ENCODE data around the gene STRADB.
"Not testable (repeated sequence)": the region's sequence is repeated elsewhere in the genome, so short reads cannot be mapped to it uniquely, and the experiment has no call there.

STRADB gene, protein sequence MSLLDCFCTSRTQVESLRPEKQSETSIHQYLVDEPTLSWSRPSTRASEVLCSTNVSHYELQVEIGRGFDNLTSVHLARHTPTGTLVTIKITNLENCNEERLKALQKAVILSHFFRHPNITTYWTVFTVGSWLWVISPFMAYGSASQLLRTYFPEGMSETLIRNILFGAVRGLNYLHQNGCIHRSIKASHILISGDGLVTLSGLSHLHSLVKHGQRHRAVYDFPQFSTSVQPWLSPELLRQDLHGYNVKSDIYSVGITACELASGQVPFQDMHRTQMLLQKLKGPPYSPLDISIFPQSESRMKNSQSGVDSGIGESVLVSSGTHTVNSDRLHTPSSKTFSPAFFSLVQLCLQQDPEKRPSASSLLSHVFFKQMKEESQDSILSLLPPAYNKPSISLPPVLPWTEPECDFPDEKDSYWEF

DNA sequence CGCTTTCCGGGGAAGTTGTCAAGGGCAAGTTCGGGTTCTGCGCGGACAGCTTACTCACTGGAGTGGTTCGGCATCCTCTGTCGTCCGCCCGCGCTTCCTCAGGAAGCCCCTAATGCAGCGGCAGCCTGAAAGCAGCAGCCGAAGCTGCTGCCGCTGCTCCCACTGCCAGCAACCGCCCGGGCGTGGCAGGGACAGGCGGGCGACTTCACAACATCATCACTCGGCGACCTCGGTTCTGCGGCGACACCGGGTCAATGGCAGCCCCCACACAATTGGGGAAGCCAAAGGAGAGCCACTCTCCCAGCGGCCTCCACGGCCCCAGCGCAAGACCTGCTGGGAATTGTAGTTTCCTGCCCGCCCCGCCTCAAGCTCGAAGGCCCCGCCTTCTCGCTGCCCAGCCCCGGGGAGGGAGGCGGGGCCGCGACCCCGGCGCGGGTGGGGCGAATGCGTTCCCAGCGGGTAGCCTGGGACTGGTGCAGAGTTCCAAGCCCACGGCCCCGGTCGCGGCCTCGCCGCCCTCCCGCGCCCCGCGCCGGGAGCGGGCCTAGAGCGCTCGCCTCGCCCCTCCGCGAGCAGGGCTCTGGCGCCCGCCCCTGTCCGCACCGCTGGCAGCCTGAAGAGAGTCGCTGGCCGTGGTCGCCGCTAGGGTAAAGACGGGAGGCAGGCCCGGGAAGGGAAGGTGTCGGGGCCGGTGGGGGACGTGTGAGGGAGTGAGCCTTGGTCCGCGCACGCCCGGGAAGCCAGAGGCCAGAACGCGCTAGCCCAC, at the start of gene STRADB, which contains the start of gene TRAK2:
Gene STRADB, plus strand, starts transcription at position 449 of the 766 bp plus-strand sequence. CDS start 3,101 bp downstream, outside the sequence.
Gene TRAK2, minus strand, starts transcription at position 167 of the 766 bp plus-strand sequence. CDS start 30,951 bp downstream, outside the sequence.
- peak; percentile 87 for DNase-seq

DNA sequence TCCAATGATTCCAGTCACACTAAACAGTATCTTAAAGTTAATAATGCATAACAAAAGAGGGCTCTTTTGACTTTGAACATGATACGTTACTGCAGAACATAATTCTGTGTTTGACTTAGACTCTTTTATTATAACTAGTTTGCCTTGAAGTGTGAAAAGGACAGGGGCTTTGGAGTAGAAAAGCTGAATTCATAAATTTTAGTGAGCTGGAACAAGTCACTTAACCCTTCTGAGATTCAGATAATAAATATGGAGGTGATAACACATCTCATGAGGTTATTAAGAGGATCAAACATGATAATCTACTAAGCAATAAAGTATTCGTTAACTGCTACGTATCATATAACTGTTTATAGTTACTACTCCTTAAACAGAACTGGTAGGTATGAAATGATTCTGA, 49.7 kb upstream of the STRADB start:
- DNase-seq: no peak

DNA sequence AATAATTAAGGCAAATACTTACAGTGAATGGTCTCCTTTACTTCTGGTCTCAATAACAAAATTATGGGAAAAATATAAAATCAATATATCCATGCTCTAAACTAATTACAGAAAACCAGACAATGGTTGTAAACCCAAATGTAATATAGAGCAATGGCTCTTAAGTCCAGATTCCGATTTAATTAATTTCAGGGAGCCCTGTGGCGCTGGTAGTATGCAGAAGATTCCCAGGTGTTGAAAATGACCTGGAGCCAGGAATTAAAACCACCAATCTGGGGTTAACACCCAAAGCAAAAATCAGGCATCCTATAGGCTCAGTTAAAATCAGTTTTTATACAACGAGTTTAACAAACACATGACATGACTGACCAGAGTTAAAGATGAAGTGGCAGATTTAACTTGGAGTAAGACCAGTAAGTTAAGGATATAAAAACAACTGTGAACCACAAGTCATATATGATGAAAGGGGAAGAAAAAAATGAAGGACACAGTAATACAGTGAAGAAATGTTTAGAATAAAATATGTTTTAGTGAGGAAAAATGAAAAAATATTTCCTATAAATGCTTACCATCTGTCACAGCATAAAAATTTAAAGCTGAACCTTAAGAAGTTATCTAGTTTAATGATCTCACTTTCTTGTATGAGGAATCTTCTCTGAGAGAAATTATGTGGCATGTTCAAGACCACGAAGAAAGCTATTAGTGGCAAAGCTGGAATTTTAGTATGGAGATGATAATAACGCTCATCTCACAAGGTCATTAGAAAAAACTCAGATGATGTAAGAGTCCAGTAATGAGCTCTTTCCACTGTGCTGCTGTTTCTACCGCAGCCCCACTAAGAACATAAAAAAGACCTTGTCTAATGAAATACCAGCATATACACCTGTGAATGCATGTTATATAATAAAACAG, 48.6 kb upstream of the STRADB start:
- no peak for DNase-seq

DNA sequence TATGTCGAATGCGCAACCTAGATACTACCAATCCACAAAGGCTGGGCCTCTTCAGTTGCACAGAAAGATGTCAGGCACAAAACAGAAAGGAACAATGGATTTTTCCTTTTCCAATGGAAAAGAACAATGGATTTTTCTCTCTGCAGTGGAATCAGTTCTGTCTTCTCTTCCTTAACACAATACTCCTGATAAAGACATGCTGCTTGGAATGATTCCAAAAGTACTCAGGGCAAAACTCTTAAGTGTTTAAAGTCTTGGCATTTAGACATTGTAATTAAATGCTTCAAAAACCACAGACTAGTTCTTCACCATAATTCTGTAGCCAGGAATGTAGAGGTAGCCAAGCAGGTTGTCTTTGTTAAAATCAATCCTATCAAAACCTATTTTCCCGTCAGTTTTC, 47.7 kb upstream of the STRADB start:
- no peak for DNase-seq

DNA sequence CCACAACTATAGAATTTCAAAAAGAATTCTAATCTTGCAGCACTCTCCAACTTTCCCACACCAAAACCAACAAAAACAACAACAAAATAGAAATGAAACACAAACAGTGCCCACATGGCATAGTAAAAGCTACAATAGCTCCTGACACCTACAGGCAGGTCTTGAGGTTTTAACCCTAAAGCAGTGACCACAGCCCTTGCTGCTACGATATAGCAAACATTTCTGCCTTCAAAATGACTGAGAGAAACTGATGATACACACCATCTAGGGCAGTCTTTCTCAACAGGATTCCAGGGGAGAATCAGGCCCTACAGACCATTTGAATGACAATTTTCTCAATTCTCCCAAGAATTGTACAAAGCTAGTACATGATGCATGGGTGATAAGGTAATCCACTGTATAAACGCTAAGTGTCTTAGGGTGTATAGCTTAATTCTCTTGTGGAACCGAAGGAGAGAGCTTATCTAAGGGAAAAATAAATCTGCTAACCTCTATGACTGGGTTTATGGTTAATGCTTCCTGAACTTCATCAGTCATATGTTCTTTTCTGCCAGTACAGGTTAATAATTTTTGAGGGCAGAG, 46.8 kb upstream of the STRADB start:
- DNase-seq: no peak

DNA sequence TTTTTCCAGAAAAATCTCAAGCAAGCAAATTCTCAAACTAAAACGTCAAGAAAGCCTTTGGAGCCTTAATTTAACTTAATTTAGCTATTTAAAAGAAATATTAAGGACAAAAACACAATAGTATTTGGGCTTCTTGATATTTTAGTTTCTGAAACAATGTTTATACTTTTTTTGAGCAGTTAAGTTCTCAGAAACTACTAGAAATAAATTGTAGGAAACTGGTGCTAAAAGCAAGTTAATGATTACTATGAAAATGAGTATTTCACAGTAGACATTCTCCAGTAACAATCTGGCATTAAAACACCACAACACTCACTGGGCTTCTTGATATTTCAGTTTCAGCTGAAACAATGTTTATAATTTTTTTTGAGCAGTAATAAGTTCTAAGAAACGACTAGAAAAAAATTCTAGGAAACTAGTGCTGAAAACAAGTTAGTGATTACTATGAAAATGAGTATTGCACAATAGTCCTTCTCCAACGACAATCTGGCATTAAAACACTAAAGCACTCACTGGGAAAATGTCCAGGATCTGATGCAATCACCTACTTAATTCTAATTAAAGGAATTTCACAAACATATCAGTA, 45.4 kb upstream of the STRADB start:
- no peak for DNase-seq

DNA sequence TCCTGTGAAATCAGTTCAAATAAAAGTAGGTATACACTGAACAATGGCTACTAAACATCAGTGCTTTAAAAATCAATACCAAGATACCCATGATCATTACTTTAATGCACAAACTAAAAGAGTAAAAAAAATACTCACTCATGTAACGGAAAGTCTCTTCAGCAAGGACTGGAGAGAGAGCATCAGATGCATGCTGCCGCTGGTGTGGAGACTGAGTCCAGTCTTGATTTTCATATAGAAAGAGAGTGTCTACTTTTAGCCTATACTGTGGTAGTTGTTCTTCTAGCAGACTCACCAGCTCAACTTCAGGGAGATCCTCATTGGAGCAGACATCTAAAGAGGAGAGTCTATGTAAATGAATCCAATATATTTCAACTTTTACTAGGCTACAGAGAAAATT, 44.3 kb upstream of the STRADB start:
- DNase-seq: no peak

DNA sequence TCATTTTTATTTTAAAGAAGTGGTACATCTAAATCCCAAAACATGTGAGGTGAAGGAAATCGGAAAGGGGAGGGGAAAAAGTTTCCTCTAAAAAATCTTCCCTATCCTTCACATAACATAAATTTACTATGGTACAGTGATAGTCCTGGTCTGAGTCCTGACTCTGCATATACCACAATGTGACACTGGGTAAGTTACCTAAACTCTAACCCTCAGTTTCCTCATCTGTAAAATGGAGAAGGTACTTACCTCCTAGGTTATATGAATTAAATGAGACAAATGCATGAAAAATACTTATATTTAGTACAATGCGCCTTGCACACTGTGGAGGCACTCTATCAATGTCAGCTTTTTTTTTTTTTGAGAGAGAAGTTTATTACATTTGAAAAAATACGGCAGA, 42.6 kb upstream of the STRADB start:
- no peak for DNase-seq

DNA sequence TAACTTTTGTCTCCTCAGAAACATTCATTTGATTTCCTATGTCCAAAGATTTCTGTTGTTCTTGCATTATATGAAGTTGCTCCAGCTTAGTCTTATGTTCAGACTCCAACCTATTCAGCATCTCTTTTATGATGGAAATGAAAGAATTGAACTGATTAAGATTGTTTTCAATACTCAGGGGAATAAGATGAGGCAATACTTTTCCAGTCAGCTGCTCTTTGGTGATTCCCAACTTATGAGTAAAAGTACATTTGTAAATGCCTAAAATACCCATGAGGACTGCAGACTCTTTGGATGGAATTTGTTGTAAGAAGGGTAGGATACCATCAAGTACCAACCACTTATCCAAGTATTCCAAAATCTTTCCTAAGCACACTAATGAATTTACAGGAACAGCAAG, 40.1 kb upstream of the STRADB start:
- no peak for DNase-seq

DNA sequence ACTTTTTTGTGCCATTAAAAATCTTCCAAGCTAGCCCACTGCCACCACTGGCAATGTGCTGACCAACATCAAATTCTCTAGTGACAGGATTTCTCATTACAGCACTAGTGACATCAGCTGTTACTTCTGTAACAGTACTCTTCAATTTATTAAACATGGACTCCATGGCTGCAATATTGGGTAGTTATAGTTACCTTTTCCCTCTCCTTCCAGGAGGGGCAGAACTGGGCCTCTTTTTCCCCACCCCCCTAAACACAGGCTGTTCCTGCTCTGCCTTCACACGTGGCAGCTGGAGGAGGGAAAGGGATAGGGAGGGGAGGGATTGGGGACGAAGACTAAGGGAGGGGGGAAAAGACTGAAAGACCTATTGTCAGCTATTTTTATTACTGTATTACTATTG, 38.4 kb upstream of the STRADB start:
- DNase-seq: no peak

DNA sequence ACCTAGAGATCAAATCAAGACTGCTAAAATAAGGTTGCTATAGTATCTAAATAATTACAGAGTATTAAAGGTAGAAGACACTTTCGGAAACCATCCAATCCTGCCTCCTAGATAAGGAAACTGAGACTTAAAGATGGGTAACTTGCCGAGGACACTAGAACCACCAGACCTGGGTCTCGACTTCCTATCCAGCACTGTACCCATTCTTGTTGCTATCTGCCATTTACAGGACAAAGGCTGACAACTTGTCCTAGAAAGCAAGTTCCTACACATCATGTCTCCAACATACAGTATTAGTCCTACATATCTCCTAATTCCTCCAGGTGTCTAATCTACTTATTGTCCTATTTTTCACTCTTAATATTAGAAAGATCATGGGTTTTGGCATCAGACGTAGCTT, 38.0 kb upstream of the STRADB start:
- no peak for DNase-seq

DNA sequence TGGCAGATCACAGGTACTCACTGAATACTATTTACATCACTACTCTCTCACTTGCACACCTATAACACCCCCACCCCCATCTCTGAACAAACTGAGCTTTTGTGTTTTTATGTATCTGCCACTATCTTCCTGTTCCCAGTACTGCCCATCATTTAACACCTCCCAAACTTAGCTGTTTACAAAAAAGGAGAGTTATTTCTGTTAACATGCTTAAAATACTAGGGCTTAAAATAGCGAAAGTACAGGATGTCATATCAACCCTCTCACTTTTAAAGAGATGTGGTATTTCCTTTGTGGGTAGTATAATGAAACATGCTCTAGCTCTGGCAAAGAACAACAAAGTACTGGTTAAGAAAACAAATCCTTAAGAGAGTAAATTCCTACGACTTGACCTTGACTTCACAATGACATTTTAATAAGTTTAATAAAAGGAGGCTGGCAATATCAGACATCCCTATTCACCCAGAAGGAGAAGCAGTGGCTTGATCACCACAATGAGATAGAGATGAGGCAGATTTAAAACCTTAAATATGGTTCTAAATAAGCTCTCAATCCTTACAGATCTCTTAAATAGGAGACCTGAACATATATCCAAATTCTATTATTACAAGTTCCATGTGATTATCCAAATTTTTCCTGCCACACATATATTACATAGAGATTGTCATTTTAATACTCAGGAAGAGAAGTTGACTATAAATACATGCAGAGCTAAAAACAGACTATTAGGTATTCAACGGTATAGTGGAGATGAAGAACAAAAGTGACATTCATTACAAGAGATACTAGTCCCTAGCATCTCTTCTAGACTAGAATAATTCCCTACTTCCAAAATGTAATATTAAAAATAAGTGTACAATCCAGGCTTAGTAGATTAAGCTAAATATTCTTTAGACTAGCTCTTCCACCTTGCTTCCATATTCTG, 37.2 kb upstream of the STRADB start:
- no peak for DNase-seq

DNA sequence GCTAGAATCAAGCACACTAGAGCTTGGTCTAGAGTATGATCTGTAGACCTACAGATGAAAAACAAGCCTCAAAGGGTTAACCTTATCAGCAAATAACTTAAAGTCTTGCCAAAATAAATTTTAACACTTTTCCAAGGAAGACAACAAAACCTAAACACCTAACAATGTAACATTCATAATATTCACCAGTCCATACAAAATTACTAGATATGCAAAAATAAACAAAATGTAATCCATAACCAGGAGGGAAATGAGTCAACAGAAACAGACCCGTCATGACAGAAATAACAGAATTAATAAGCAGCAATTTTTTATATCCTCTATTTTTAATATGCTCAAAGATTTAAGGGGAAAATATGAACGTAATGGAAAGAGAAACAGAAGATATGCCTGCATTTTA, 36.4 kb upstream of the STRADB start:
- DNase-seq: no peak

DNA sequence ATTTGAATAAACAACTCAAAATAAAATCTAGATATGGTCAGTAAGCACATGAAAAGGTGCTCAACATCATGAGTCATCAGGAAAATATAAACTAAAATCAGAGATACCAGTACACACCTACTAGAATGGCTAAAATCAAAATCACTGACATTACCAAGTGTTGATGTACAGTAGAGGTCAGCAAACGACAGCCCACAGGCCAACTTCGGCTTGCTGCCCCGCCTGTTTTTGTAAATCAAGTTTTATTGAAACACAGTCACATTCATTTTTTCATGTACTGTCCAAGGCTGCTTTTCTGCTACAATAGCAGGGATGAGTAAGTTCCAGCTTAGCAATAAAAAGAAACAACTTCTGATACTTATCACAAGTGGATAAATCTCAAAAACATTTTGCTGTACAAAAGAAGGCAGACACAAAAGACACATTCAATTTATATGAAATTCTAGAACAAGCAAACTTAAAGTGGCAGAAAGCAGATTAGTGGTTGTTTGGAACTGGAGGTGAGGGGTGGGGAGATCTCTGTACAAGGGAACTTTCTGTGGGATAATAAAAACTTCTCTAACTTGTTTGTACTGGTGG, 32.4 kb upstream of the STRADB start:
- no peak for DNase-seq

DNA sequence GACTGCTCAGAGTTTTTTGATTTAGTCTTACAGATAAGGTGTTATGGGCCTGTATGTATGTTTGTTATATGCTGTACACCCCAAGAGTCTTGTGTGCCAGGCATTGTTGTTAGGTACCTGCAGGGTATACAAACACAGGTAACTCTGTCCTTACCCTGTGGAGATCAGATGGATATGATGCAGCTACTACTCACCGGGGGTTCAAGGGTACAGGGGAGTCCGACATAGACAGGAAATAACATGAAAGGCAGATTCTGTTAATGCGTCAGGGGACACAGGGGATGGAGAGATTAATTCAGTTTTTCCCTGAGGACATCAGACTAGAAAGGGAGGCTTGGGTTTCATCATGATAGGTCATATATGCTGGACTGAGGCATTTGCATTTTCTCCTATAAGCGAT, 31.6 kb upstream of the STRADB start:
- DNase-seq: no peak

DNA sequence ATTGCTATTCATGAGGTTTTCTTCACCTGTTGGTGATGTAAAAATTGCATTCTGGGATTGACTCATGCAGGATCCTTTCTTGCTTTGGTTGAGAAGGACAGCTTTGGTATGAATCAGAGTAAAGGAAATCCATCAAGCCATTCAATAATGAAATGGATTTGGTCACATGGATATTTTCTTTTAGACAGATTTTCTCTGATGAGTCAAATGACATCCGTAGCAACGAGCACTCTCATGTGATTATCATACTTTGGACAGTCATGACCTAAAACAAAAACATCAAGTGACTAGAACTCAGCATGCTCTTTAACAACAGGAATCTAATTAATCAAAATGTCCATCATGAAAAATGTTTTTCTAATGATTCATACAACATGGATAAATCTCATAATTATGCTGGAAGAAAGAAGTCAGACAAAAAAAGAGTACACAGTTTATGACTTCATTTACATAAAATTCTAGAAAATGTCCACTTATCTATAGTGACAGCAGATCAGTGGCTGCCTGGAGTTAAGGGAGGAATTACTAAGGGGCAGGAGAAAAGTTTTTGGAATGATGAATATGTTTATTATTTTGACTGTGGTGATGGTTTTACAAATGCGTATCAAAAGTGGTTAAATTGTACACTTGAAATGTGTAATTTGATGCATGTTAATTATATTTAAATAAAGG, 31.0 kb upstream of the STRADB start:
- DNase-seq: no peak

DNA sequence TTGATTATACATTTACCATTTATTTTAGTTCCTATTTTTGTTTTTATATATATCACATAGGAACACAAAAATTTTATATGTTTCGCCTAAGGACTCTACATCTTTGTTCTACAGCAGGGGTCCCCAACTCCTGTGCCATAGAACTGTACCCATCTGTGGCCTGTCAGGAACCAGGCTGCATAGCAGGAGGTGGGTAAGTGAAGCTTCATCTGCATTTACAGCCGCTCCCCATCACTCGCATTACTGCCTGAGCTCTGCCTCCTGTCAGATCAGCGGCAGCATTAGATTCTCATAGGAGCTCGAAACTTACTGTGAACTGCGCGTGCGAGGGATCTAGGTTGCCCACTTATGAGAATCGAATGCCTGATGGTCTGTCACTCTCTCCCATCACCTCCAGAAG, 25.6 kb upstream of the STRADB start:
- no peak for DNase-seq

DNA sequence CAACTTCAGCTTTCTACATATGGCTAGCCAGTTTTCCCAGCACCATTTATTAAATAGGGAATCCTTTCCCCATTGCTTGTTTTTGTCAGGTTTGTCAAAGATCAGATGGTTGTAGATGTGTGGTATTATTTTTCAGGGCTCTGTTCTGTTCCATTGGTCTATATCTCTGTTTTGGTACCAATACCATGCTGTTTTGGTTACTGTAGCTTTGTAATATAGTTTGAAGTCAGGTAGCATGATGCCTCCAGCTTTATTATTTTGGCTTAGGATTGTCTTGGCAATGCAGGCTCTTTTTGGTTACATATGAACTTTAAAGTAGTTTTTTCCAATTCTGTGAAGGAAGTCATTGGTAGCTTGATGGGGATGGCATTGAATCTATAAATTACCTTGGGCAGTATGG, 23.2 kb upstream of the STRADB start:
- DNase-seq: not testable (repeated sequence)

DNA sequence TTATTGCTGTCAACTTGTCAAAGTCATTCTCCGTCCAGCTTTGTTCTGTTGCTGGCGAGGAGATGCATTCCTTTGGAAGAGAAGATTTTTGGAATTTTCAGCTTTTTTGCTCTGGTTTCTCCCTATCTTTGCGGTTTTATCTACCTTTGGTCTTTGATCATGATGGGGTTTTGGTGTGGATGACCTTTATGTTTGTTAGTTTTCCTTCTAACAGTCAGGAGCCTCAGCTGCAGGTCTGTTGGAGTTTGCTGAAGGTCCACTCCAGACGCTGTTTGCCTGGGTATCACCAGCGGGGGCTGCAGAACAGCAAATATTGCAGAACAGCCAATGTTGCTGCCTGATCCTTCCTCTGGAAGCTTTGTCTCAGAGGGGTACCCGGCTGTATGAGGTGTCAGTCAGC, 21.7 kb upstream of the STRADB start:
- not testable (repeated sequence) for DNase-seq

DNA sequence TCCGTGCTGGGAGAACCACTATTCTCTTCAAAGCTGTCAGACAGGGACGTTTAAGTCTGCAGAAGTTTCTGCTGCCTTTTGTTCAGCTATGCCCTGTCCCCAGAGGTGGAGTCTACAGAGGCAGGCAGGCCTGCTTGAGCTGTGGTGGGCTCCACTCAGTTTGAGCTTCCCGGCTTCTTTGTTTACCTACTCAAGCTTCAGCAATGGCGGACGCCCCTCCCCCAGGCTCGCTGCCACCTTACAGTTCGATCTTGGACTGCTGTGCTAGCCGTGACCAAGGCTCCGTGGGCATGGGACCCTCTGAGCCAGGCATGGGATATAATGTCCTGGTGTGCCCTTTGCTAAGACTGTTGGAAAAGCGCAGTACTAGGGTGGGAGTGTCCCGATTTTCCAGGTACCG, 21.2 kb upstream of the STRADB start:
- DNase-seq: not testable (repeated sequence)

All from 8988T (cell line).